ENCODE measurements around the gene ULK1.

Gene ULK1

DNA sequence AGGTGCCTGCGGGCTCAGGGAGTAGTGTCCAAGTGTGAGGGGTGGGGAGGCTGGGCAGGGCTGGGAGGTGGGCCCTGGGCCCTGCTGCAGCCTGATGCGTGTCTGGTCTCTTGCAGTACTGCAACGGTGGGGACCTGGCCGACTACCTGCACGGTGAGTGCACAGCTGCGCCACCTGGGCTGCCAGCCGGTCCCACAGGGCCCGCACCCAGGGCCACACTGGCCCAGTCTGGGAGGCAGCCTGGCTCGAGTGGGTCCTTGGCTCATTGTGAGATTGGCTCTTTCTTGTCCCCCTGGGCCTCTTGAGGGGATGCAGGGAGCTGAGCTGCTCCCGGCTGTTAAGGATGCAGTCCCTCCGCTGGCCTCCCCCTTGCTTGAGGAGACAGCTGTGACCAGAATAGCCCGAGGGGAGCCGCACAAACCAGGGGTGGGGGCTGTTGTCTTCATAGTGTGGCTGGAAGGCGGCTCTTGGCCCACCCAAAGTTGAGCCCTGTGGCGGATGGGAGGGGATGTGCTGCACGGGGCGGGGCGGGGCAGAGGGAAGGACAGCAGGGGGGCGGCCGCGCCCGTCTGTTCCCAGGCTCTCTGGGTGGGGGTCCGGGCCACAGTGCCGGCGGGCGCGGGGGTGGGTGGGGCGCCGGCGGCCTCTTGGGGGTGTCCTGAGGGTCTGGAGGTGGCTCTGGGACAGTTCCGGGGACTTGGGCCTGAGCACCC is 13.1 kb downstream of the ULK1 start:
- no peak for DNase-seq

DNA sequence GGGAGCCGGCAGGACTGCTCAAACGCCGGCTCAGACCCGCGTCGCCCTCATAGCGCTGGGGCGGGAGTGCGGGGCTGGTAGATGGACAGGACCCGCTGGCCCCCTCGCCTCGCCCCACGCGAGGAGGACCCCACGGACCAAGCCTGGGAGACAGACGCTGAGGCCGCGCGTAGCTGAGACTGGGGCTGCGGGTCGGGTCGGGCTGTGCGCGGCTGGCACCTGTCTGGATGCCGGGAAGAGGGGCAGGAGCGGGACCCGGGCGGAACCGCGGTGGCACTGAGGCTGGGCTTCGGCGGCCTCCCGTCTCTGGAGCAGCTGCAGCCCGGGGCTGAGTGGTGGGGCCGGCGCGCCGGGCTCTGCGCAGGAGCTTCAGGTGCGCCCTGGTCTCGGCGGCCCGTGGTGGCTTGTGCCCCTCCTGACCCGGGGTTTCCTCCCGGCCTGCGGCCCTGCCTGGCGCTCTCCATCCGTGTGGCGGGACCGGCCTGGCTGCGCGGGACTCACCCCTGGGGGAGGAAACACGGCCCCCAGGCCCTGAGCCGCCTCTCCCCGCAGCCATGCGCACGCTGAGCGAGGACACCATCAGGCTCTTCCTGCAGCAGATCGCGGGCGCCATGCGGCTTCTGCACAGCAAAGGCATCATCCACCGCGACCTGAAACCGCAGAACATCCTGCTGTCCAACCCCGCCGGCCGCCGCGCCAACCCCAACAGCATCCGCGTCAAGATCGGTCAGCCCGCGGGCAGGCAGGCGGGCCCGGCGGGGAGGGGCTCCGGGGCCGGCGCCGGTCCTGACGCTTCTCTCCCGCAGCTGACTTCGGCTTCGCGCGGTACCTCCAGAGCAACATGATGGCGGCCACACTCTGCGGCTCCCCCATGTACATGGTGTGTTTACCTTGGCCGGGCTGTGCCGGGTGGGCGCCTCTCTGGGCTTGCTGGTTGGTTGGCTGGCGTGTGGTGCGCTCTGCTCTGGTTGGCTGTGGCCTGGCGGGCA is 14.0 kb downstream of the ULK1 start:
- no peak for DNase-seq

DNA sequence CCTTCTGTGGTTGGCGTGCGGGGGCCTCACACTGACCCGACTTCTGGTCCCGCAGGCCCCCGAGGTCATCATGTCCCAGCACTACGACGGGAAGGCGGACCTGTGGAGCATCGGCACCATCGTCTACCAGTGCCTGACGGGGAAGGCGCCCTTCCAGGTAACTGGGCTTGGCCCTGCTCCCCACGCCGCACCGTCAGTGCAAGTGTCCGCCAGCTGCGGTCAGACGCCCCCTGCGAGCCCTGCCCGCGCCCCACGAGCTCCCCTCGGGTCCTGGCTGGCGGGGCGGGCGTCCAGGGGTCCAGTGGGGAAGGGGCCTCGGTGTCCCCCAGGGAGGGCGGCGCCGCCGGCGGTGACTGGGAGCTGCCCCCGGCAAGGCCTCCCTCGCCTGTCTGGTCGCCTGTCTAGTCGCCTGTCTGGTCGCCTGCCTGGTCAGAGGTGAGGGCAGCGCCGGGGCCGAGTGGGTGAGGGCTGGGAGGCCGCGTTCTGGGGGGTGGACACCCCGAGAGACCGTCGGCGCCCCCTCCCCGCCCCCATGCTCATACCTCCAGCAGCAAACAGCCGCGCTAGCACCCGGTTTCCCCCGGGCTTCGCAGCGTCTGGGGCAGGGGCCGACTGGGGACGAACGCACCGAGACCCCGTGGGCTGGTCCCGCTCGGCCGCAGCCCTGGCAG is 14.8 kb downstream of the ULK1 start:
- no peak for DNase-seq

DNA sequence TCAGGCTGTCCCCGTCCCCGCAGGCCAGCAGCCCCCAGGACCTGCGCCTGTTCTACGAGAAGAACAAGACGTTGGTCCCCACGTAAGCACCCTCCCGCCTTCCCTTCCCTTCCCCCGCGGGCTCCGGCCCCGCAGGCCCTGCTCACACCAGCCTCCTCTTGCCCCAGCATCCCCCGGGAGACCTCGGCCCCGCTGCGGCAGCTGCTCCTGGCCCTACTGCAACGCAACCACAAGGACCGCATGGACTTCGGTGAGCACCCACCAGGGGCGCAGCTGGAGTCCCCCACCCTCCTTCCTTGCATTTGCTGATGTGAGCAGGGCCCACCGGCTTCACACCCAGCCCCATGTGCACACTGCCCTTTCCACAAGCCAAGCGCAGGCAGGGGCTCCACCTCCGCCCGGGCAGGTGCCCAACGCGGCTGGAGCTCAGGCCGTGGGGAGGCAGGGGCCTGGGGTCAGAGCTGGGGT is 15.4 kb downstream of the ULK1 start:
- no peak for DNase-seq

DNA sequence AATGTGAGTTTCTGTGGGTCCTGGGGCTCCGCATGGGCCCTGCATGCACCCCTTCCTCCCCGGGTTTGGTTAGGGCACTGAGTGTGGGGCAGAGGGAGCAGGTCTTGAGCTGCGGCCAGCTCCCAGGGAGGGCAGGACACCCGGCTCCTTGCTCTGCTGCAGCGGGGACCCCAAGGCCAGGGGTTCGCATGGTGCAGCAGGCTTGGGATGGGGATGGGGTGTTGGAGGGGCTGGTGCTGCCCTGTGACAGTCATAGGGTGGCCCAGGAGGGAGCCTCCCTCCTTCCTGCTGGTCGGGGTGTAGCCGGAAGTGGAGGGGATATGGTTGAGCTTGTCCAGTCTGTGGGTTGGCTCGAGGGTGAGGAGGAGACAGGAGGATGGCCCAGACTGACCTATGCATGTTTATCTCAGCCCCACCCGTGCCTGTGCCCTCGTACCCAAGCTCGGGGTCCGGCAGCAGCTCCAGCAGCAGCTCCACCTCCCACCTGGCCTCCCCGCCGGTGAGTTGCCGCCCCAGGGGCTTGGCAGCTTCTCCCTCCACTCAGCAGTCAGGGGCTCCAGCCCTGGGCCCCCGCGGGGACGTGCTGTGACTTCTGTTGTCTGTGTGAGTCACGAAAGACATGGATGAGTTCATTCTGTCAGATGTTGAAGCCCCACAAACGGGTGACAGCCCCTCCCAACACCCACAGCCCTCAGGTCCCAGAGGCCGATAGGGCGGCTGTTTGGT is 16.0 kb downstream of the ULK1 start:
- no peak for DNase-seq

DNA sequence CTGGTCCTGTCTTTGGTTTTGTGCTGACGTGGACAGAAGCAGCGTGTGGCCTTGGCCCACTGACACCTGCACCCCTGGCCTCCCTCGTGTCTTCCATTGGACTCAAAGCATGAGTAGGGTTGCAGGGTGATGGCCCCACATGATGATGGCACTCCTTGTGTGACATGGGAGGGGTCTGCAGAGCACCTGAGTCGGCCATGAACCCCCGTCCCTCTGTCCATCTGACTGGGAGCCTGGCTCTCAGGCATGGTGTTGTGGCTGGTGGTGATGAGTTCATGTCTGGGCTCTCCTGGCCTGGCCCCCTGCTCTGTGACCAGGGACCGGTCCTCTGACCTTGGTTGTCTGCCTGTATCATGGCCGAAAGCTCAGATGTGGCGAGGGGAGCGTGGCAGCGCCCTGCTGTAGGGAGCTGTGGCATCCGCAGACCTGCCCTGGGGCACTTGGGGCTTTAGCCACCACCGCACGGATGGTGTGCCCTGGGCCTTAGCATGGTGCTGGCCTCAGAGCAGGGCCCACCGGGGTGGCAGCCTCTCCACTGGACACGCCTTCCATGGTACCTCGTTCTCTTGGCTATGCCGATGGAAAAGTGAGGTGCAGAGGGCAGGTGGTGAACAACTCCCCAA is 16.7 kb downstream of the ULK1 start:
- no peak for DNase-seq

DNA sequence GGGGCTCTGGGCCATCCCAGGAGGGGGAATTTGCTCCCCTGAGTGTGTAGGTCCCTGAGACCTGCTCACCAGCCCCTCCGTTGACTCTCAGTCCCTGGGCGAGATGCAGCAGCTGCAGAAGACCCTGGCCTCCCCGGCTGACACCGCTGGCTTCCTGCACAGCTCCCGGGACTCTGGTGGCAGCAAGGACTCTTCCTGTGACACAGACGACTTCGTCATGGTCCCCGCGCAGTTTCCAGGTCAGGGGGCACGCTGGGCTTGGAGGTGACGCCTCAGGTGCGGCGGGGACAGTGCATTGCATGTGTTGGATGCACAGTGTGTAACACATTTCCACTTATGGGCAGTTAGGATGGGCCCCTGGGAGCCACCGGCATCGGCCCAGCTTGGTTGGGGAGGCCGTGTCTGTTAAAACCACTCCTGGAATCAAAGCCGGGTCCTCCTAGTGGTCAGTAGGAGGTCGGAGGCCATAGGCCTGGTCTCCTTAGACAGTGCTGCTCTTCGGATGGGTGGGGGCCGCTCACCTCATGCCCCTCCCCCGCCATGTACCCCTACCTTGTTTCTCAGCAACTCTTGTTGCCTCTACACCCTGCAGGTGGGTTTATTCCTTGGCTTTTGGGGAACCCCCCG is 17.5 kb downstream of the ULK1 start:
- no peak for DNase-seq

DNA sequence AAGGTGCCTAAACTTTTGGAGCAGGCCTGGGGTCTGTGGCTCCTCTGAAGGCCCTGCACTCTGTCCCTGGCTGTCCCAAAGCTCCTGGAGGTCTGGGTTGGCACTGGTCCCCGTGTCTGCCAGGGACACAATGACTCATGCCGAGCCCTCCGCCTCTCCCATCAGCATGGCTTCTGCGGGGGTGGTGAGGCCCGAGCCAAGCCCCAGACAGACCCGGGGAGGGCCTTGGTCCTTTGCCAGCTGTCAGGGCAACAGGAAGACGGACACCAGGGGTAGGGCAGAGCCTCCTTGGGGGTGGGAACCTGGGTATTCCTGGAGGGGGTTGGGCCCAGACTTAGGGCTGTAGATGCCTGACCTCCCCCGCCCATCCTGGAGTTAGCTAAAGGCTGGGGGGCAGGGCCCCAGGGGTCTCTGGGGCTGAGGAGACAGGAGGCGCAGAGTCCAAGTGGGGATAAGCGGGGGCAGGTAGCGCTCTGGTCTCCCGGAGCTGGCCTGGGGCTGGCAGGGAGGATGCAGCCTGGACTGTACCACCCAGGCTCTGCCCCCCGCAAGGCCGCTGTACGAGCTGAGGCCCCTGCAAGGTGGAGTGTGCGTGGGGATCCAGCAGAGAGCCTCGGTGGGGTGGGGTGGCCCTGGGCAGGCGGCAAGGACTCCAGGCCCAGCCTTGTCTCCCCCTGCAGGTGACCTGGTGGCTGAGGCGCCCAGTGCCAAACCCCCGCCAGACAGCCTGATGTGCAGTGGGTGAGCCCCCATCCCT is 18.3 kb downstream of the ULK1 start:
- peak in 30 of 51 donors; percentile 5 to 82 (median 48) for DNase-seq

DNA sequence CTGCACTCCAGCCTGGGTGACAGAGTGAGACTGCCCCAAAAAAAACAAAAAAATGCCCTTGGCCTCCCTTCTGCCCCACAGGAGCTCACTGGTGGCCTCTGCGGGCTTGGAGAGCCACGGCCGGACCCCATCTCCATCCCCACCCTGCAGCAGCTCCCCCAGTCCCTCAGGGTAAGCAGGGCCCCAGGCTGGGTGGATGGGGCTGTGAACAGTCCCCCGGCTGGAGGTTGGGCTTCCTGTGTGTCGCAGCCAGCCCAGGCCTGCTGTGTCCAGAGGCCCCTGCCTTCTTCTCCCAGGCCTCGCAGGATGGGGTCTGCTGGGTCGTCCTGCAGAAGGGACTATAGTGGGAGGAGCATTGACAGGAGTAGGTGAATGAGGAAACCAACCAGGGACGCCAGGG is 19.2 kb downstream of the ULK1 start:
- DNase-seq = no peak

DNA sequence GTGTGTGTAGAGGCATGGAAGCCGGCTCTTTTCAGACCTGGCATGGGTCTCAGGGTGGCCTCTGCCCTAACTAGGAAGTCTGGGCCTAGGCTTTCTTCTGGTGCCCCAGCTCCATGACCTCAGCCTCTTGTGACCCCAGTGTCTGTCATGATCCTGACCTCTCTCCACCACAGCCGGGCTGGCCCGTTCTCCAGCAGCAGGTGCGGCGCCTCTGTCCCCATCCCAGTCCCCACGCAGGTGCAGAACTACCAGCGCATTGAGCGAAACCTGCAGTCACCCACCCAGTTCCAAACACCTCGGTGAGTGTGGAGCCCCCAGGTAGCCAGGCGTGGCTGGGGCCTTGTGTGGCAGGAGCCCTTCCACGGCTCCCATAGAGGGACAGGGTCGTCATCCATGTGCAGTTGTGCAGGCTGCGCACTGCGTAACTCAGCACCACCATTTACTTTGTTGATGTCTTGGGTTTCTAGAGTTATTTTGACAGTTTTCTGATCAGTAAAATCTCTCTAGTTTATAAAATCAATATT is 19.8 kb downstream of the ULK1 start:
- no peak for DNase-seq

DNA sequence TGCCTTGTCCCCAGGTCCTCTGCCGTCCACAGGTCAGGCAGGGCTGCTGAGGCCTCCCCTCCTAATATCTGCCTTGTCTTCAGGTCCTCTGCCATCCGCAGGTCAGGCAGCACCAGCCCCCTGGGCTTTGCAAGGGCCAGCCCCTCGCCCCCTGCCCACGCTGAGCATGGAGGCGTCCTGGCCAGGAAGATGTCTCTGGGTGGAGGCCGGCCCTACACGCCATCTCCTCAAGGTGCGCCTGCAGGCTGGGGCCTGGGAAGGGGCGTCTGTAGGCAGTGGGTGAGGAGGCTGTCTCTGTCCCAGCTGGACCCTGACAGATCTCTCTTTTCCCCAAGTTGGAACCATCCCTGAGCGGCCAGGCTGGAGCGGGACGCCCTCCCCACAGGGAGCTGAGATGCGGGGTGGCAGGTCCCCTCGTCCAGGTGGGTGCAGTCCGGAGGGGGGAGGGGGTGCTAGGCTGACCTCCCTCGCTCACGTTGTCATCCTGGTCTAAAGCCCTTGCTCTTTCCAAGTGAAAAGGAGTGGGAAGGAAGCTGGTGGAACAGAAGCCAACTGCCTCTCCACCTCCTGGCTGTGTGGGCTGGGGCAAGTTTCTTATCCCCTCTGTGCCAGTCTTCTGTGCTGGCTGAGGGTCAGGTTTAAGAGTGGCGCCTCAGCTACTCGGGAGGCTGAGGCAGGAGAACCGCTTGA is 20.7 kb downstream of the ULK1 start:
- DNase-seq = no peak

DNA sequence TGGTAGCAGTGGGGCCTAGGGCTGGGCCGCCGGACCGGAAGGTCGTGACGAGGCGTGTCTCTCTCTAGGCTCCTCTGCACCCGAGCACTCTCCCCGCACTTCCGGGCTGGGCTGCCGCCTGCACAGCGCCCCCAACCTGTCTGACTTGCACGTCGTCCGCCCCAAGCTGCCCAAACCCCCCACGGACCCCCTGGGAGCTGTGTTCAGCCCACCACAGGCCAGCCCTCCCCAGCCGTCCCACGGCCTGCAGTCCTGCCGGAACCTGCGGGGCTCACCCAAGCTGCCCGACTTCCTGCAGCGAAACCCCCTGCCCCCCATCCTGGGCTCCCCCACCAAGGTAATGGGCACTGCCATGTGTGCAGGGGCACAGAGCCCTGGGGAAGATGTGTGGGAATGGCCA is 21.4 kb downstream of the ULK1 start:
- DNase-seq = no peak

DNA sequence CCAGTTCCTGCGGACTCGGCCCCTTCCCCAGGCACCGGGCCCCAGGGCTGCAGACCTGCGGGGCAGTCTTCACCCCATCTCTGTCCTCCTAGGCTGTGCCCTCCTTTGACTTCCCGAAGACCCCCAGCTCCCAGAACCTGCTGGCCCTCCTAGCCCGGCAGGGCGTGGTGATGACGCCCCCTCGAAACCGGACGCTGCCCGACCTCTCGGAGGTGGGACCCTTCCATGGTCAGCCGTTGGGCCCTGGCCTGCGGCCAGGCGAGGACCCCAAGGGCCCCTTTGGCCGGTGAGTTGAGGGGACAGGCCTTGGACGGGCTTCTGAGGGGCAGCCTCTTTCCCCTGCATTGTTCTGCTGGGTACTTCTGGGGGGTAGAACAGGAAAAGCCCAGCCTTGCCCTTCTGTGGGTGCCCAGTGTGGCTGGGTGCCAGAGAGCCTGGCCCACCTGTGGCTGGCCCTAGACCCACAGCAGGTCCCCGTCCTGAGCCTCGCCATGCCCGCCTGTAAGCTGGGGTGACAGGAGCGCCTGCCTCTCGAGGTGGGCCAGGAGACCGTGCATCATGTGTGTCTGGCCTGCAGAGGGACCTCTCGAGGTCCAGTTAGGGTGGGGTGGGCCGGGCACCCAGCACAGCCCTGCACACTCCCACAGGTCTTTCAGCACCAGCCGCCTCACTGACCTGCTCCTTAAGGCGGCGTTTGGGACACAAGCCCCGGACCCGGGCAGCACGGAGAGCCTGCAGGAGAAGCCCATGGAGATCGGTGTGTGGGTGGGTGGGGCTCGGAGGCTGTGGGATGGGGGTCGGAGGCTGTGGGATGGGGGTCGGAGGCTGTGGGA is 22.1 kb downstream of the ULK1 start:
- no peak for DNase-seq

DNA sequence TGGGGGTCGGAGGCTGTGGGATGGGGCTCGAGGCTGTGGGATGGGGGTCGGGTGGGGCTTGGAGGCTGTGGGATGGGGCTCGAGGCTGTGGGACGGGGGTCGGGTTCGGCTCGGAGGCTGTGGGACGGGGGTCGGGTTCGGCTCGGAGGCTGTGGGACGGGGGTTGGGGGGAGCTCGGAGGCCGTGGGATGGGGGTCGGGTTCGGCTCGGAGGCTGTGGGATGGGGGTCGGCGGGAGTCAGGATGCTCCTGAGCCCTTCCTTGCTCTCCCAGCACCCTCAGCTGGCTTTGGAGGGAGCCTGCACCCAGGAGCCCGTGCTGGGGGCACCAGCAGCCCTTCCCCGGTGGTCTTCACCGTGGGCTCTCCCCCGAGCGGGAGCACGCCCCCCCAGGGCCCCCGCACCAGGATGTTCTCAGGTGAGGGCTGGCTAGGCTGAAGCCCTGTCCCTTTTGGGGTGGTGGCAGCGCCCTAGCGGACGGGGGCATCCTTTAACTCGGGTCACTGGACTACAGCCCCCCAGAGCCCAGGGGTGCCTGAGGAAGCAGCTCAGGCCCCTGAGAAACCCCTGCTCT is 22.8 kb downstream of the ULK1 start:
- DNase-seq = peak in 2 of 51 donors; percentile 9 to 25

DNA sequence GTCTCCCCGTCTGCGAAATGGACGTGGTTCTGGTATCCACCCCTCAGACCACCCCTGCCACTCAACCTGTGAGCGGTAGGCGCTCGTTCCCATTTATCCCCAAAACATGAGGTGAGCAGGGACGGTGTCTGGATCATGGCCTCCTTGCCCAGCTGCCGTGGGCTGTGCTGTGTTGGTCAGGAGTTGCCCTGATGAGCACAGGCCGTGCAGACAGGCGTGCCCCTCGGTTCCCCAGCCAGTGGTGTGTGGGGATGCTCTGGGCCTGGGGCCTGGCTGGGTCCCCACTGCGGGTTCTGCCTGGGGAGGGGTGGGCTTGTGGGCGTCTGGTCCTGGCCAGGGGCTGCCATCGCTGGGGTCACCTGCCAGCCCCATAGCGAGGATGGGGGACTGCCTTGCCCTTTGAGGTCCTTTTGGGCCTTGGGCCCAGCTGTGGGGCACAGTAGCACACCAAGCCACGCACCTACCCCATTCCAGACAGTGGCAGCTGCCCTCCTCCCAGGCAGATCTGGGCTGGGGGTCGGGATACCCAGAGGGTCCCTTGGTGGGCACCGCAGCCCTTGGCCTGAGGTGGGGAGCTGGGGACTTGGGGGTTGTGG is 23.4 kb downstream of the ULK1 start:
- no peak for DNase-seq

DNA sequence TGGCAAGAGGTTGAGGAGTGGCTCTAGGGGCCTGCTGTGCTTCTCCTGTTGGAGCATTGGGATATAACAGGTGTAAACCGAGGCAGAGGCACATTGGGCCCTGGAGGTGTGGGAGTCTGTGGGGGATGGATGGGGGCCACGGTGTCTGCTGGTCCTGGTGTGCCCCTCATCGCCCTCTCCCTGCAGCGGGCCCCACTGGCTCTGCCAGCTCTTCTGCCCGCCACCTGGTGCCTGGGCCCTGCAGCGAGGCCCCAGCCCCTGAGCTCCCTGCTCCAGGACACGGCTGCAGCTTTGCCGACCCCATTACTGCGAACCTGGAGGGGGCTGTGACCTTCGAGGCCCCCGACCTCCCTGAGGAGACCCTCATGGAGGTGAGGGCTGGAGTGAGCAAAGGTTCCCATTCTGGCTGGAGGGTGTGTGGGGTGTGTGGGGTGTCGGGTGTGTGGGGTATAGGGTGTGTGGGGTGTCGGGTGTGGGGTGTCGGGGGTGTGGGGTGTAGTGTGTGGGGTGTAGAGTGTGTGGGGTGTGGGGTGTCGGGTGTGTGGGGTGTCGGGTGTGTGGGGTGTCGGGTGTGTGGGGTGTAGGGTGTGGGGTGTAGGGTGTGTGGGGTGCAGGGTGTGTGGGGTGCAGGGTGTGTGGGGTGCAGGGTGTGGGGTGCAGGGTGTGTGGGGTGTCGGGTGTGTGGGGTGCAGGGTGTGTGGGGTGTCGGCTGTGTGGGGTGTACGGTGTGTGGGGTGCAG is 24.1 kb downstream of the ULK1 start:
- DNase-seq = no peak

All from hypothalamus (tissue), 51 donors.